Nucleus accumbens (tissue), 56 donors: Measurements from ENCODE around the gene TRIM37.

Source experiments
- DNase-seq, 56 donors: peaks; one replicate each; lab custom pipeline; 2025; lab: John Stamatoyannopoulos, UW

Gene TRIM37

DNA sequence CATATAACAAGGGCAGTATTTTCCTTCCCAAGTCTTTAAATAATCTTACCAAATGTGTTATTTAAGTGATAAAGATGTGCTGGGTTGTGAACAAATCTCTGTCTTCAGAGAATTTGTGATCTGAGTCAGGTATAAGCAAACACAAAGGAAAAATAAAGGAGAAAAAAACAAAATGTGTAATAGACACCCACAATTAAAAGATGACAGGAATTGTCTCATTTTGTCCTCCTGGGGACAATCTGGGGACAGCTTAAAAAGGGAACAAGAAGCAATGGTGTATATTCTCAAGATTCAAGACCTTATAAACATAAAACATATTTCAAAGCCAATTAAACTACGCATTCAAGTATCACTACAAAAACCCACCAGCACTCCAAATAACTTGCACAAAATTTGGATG lies 107.2 kb downstream of the TRIM37 start:
- DNase-seq: no peak

DNA sequence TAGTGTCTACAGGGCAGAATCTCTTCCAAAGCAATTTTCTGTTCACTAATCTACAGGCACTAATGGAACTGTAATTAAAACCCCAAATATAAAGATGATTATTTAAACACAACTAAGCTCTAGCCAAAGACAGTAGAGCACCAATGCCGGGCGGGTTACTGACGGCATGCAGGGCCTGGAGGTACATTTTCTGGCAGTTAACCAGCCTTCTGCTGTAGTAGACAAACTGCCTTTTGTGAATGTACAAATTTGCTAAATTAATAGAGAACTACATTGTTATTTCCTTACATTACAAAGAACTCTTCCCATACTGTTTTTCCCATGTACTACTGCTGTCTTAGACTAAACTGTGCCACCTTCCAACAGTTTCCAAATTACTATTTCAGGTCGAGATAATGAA lies 107.8 kb downstream of the TRIM37 start:
- DNase-seq: no peak

DNA sequence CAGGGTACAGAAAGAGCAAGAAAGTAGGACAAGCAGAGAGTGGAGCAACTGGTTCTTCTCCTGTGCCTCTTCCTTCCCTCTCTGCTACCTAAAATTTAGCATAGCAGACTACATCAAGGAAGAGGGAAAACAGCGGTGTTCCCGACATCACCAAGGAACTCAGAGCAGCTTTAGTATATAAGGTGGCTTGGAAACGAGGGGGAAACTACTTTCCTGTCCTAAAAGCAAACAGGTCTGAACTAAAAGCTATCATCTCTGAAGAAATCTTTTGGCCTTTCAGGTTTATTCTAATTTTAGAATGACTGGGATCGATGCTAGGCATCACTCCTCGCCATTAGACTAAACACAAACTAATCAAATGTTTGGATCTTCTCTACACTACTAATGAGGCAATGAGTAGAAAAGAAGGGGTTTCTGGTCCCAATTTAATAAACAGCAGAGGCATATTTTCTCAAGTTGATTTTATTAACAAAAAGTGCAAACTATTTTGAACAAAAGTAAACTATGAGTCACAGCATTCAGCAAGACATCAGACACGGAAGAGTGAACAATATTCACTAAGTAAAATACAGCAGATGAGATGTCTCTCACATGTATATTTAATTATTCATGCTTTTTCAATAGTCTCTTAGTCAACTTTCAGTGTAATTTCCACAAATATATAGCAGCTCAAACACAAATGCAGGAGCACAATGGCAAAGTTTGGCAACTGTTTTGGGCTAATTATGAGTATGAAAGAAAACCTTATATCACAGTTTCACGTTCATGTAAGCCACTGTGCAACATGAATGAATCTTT lies 108.7 kb downstream of the TRIM37 start:
- no peak for DNase-seq

DNA sequence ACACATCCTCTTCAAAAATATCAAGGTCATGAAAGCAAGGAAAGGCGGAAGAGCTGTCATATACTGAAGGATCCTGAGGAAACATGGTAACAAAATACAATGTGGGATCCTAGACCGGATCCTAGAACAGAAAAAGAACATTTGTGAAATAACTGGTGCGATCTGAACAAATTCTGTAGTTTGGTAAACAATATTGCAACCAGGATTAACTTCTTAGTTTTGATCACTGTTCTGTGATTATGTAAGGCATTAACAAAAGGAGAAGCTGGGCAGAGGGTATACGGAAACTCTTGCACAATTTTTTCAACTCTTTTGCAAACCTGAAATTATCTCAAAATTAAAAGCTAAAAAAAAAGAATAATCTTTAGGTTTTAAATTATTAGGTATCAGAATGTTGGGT lies 109.7 kb downstream of the TRIM37 start:
- no peak for DNase-seq

DNA sequence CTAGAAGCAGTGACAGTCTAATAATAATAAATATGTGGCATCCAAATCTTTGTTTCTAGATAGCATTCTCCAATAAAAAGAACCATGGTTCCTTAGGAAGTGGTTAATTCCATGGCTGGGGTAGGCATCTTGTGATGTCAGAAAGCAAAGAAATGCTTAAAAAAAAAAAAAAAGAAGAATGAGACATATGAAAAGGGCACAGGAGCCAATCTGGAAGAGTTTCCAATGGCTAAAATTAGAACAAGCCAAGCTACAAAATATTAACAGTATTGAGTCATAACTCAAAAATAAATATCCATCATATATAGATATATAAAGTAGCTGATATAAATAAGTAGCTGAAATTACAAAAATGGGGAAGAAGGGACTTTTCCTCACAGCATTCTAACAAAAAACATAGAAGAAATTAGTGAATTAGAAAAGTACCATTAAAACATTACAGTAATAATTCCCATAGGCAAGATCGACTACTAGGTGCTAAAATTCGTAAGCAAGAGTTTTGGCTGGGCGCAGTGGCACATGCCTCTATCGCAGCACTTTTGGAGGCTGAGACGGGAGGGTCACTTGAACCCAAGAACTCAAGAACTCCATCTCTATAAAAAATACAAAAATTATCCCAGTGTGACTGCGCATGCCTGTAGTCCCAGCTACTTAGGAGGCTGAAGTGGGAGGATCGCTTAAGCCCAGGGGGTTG lies 111.3 kb downstream of the TRIM37 start:
- DNase-seq: no peak

DNA sequence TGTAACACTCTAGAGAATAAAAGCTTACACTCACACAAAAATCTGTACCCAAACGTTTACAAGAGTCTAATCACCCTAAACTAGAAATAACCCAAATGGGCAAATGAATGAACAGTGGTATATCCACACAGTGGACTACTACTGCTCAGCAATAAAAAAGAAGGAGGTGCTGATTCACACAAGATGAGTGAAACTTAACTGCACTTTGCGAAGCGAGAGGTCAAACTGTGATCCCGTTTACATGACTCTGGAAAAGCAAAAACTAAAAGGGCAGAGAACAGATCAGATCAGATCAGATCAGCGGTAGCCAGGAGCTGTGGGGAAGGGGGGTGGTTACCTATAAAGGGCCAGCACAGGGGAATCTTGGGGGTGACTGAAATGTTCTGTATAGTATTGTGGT lies 113.4 kb downstream of the TRIM37 start:
- DNase-seq: no peak

DNA sequence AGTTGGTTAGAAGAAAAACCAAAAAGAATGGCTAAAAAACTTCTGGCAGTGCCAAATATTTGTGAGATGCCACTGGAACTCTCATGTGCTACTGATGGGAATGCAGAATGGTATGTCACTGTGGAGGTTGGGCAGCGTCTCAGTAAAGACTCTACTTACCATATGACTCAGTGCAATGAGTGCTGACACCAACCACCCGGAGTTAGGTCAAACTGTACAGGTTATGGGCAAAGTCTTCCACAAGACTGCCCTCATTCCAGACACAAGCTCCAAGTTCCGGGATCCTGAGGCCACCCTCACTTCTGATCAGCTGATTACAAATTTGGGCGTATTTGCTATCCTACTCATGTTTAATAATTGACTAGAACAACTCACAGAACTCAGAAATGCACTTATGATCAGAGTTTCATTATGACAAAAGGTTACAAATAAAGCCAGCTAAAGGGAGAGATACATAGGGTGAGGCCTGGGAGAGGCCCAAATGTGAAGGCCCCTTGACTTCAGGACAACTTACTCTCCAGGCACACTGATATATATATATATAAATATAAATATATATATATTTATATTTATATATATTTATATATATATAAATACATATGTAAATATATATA lies 114.9 kb downstream of the TRIM37 start:
- DNase-seq: no peak

DNA sequence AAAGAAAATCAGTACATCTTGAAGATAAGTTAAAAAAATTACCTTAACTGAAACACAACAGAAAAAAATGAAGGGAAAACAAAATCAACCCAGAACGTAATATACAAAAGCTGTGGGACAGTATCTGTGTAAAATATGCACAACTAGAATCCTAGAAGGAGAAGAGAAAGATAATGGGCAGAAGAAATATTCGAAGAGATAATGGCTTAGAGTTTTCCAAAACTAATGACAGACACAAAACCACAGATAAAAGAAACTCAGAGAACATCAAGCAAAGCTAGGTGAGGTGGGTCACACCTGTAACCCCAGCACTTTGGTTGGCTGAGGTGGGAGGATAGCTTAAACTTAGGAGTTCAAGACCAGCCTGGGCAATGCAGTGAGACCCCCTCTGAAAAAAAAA lies 117.1 kb downstream of the TRIM37 start:
- DNase-seq: no peak

DNA sequence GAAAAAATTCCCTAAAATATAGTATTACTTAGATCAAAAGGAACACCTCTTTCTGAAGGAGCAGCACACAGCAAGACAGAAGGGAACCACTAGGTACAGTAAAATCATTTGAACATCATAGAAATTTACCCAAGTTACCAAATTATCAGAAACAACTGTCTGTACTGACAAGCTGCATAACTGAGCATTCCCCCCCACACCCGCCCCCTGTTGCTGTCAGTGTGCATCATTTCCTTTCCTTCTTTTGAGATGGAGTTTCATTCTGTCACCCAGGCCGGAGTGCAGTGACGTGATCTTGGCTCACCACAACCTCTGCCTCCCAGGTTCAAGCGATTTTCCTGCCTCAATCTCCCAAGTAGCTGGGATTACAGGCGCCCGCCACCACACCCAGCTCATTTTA lies 120.7 kb downstream of the TRIM37 start:
- DNase-seq: no peak

DNA sequence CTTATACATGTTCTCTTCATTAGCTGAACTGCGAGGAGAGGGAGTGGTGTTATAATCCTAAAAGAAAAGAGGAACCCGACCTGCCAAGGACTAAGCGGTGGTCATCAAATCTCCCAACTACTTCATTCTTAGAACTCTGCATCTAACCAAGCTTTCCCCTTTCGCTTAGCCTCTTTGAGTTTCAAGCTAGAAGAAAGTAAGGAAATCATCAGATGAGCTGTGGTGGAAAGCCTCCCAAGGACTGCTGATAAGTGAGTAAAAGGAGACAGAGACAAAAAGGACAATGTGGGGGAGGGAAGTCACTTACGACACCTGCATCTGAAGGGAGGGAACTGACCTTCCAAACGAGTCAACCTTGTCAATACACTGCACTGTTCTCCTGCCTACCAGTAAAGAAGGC lies 121.3 kb downstream of the TRIM37 start:
- DNase-seq: no peak

DNA sequence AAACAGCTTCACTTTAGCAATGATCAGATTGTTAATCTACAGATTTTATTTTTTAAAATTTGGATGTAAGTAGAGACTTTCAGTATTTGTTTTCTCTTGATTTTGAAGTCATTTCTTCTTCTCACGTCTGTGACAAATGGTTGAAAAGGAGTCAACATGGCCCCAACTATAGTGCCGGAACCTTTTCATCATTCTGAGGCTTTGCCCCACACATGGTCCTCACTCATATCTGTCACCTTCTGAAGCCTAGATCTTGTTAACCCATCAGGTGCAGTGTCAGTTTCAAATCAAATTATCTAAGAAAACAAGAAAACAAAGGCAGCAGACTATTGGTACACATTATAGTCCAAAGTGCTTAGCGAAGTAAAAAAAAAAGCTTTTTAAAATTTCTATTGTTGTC lies 124.1 kb downstream of the TRIM37 start:
- no peak for DNase-seq

DNA sequence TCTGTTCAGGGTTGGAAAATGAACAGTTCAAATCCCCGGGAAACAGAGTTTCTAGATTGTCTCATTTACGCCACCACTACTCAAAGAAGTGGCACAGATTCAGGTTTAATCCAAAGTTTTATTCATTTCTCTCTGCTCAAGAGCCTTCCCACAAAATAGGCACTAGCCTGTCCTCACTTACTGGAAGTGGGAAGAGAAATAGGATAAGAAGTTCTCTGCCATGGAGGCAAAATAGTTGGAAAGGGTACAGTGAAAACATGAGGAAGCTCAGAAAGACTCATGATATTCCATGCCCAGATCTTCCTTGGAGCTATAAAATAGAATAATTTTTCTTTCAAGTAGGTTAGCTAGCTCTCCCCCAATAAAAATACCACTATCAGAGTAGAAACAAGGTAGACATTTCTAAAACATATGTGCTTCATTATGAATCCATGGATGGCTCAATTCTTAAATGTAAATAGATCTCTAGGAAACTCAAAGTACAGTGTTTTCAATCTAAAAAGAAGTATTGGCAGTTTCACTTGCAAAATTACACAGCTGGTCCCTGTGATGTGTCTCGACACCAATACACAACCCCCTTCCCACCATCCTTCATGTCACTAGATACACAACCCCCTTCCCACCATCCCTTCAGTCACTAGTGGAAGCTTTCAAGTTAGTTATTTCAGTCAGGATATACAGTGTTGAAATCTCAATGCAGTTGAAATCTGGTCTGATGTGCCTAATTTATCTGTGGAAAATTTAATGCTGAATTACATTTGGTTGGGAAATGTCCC lies 125.8 kb downstream of the TRIM37 start:
- DNase-seq: no peak

DNA sequence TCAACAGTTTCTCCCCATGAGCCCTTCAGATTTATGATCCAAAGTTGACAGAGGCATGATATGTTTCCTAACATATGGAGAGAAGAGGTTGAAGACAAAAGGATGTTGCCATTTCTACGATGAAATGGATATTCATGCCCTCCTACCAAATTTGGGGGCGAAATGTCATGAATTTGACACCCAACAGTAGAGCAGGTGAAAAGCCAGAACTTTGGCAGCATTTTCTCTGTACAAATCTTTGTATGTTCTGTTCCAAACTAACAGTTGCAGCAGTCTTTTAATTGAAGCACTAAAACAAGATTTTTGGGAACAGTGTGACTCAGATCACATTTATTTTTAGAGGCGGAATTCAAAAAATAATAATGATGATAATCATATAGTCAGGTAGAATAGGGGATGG lies 130.1 kb downstream of the TRIM37 start:
- DNase-seq: no peak

DNA sequence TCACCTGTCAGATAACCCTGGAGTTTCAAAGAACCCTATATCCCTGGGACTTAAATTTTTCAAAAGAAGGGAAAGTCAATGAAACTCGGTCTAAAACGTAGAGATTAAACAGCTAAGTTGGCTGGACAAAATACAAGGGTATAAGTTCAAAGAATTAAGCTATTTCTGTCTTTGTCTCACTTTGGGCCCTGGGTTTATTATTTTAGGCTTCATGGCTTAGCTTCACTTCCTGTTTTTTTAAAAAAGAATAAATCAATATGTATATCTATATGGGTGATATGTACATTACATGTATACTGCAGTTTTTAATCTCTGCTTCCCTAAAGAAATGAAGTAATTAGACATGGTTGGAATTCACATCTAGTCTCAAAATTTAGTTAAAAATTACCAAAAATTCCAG lies 132.3 kb downstream of the TRIM37 start:
- DNase-seq: no peak

DNA sequence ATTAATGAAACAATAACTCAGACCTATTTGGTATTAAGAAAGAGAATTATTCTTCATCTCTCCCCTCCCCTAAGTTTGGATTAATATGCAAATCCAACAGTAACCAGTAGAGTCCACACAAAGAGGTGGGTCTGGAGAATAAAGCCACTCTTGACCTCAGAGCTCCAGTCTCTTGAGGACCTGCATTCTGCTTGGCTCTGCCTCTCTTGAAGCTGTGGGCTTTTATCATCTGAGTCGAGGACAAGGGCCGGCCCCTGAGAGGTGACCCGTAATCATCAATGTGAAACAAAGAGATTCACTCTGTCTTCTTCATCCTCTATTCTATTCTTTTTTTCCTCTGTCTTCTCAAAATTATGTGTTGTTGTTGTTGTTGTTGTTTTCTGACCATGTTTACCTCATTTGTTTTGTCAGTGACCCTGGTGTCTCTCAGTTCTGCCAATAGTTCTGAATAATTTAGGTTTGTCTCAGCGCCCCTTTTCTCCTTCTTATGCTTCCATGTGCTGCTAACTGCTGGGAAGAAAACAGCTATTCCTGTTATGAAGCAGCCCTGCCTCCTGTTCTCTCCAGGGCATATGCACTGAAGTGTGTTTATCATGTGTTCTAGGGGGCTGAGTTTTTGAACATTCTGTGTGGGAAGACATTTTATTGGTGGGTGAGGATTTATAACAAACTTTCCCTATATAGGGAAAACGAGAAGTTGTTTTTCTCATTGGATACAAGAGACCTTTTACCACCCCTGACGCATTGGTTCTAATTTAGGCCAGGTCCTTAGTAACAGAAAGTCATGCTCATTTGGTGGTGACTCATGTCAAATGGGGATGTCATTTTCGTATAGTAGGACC lies 135.8 kb downstream of the TRIM37 start:
- no peak for DNase-seq

DNA sequence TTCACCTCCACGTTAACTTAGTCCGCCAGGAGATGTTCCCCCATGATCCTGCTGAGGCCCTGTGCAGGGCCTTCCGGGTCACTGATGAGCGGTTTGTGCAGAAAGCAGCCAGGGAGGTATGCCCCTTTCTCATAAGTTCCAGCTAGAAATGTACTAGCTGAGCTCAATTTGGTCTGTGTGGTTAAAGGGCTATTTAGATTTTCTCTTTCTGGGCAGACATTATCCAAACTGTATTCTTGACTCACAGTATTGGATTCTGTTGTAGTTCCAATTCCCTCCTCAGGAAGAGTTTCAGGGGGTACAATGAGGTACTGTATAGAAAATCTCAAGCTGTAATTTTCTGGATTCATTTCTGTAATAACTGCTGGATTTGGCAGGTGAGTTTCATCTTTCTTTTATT lies 137.1 kb downstream of the TRIM37 start:
- no peak for DNase-seq

DNA sequence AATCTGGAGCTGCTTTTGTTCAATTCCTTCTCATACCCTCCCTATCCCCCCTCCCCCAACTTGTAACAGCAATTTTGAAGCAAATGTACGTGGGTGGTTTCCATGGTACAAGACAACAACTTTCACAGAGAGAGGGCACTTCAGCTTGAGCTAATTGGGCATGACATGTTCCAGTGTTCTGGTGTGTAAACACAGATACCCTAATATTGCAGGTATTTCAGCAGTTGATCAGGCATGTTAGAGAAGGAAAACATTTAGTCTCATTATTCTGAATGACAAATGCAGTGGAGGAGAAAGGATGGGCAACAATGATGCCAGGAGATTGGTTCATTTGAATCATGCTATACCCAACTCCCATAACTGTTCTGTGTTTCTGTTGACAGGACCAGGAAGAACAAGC lies 137.5 kb downstream of the TRIM37 start:
- DNase-seq: no peak

DNA sequence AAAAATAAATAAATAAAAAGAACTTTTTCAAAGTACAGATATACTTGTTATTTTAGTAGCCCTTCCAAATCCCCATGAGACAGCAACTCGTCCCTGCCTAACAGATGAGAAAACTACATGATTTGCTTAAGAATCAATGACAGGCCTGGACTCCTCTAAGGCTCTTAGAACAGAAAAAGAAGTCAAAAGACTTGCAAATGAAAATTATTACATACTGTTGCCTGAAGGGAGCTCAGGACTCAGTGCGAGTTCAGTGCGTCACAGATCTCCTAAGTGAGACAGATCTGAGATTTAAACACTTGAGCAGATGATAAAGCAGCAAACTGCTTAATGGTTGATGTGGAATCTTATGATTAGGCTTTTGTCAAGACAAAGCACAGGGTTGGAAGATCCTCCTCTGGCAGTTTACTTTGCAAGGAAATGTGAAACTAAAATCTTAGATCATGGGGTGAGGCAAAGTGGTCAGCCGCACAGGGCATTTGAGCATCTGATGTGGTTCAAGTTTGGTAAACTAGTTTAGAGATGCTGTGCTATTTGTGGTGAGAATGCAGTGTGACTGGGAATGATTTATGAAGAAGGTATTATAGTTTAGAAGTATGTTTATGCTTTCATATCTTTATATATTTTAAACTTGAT lies 138.1 kb downstream of the TRIM37 start:
- no peak for DNase-seq

DNA sequence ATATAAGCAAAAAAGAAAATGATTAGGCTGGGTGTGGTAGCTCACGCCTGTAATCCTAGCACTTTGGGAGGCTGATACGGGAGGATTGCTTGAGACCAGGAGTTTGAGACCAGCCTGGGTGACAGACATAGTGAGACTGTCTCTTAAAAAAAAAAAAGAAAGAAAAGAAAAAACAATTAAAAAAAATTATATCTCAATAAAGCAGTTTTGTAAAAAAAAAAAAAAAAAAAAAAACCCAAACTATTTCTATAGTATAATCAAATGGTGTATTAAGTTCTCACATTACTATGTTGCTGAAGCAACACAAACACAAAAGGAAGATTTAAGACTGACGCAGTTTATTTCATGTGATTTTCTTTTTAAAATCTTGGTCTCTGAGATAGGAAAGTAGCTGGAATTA lies 140.5 kb downstream of the TRIM37 start:
- DNase-seq: no peak

DNA sequence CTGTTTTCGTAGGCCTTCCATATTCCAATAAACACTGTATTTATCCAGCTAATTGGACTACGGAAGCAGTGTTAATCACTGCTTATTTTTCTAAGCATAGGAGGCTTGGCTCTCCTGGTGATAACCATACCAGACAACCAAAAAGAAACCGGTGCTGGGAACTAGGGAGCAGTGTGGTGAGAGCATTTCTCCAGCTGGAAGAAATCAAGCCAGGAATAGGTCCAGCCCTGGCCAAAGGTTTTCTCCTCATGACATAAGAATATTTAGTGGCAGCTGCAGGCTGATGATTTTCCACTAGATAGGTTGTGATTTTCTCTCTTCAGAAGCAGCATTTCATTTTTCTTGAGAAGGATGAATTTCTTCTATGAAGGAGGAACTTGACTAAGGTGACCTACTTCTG lies 141.5 kb downstream of the TRIM37 start:
- no peak for DNase-seq
